NCI-H345 treated with DMSO at 0.1 percent for 48 hours (cell line): ENCODE results near the gene THEM4.
"Not testable (repeated sequence)": the region's sequence is repeated elsewhere in the genome, so short reads cannot be mapped to it uniquely, and the experiment has no call there.

Source experiments
- DNase-seq: peaks from one replicate; lab custom pipeline; 2025; ENCODE audit not compliant: unreplicated experiment; lab: John Stamatoyannopoulos, UW

The THEM4 gene

DNA sequence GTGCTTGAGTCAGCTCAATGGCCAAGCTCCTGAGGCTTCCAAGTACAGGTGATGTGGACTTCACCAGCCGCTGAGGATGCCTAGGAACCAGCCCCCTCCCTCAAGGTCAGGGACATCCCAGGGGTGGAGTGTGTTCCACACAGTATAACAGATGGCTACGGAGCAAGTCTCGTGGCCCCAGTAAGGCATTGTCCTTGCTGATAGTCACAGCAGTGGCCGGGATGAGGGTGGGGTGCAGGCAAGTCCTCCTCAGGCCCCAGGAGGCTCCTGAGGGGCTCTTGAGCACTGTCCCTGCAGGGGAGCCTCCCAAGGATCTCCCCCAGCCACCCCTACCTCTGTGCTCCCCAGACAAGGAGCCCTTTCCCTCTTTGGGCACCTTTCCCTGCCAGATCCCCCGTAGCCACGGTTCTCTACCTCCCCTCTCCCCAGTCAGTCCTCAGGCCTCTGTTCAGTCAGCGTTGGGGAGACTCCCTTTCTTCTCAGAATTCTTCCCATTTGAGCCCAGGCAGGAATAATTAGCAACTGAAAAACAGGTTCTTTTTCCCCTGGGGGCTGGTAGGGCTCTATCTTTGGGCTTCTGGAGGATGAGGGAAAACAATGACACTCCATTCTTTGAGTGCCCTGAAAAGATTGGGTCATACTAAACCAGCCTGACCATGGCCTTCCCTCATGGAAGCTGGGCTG lies 48.7 kb downstream of the THEM4 start:
- DNase-seq: no peak

DNA sequence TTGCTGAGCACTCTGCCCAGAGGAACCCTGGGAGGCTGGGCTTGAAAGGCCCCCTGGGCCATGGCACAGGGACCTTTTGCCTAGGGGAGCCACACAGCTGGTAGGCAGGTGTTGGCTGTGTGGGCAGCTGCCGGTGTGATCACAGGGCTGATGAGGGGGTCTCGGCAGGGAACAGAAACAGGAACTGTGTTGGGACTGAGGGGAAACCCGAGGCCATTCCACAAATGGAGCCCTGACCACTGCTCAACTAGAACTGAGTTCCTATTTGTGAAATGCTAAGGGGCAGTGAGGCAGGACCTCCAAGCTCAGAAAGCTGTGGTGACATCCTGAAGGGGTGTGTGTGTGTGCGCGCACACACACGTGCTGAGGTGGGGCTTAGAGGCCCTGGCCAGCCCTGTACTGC lies 49.4 kb downstream of the THEM4 start:
- DNase-seq: no peak

DNA sequence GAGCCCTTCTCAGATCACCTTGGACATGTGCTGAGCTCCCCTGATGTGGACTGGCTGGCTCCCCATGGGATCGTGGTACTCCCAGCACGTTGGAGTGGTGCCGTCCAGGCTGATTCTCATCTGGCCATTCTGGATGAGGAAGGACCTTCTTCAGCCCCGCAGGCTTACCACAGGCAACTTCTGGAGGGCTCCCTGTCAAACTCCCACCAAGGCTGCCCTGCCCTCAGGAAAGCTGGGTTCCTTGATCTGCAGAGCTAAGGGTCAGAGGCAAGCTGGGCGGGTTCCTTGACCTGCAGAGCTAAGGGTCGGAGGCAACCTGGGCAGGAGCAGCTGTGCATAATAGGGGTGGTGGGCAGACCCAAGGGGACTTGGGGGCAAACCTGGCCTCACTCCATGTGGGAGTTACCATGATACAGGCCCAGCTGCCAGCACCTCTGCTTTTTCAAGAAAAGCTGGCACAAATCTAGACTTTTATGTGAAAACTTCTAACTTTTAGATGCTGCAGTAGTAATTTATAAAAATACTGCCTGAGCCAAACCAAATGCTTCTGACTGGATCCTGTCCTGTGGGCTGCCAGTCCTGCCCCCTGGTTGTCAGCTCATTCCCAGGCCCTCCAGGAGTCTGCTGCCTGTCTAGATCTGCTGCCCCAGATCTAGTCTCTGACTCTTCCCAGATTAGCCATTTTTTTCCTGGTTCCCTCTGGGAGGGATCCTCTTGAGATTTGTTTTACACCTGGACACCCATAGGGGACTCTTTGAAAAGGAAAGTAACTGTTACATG lies 50.2 kb downstream of the THEM4 start:
- DNase-seq: no peak

DNA sequence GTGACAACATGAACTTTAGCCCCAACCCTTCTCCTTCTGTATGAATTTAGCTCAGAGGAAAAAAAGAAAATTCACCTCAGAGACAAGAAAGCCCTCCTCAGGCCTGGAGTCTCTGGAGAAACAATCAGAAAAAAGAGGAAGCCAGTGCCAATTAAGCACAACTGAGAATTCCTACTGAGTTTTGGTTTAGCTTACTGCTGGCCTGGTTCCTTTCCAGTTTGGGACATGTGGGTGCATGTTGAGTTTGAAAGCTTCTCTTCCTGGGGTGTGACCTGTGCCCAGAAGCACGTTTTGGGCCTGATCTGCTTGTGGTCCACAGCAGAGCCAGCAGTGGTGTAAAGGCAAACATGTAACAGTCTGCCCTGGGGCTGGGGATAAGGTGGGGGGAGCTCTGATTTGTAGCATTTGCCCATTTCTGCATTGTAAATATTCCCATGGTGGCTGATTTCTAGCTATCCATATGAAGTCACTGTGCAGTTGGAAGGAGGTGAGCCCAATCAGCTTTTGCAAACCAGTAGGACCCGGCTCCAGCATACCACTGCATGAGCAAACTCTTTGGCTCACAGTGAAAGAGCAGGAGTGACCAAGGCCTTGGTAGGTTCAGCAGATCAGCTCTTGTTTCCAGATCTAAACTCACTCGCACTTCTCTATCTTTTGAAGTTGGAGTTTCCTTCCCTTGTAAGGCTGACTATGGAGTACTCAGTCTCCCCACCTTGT lies 51.1 kb downstream of the THEM4 start:
- DNase-seq: no peak

DNA sequence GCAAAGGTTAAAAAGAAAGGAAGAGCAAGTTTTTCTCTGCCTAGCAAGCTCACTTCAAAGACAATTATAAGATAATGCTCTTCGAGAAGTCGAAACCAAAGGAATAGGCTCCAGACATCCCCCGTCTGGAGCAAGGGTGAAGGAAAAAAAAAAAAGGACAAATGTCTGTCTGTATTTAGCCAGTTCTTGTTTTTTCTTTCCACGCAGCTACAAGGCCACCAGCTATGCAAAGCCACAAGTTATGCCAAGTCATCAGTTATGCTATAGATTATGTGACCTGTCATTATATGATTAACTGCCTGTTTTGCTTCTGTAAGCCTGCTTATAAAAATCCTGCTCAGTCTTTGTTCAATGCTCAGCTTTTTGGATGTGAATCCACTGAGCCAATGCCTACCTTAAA lies 53.4 kb downstream of the THEM4 start:
- DNase-seq: no peak

DNA sequence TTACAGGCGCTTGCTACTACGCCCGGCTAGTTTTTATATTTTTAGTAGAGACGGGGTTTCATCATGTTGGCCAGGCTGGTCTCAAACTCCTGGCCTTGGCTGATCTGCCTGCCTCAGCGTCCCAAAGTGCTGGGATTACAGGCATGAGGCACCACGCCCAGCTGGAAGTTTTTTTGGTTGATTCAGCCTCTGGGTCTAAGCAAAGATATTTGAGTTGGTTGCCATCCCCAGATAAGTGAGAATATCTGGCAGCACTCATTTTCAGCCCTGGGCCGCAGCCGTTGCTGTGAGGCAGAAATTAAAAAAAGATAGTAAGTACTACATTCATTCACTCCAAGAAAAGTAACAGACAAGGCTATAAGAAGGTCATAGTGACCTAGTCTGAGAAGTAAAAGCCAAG lies 53.8 kb downstream of the THEM4 start:
- DNase-seq: not testable (repeated sequence)

DNA sequence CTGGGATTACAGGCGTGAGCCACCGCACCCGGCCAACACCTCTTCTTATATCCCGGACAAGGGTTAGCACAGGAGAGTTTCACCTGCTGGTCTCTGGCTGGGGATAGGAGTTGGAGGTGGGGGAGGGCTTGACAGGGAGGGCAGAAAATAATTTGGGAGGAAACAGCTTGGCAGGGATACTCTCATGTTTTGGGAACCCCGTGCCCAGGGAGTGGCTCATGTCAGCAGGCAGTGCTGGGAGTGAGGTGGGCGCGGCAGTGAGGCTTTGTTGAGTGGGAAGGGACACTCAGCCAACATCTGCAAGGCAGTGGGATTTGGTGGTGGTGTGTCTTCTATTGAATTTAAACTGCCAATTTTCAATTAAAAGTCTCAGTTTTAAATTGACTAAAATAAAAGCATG lies 54.7 kb downstream of the THEM4 start:
- DNase-seq: no peak

DNA sequence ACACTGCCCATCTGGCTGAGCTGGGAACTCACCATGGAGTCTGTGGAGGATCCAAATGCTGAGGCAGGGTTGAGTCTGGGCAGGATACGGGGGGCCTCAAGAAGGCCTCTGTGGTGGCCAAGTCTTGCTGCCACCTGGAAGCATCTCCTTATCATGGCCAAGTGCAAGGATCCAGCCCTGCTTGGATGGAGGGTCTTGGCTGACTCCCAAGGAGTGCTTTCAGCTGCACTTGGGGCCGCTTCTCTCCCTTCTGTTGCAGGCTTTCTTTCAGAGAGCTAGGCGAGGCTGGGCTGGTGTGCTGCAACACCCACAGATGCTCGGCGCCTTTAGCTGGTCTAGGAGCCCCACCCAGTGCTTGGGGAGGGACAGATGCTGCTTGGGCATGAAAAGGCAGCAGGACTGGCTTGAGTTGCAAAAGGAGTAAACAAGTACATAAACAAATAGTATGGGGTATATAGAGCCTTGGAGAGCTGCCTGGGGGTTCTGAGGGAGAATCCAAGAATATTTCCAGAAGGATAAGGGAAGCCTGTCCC lies 55.8 kb downstream of the THEM4 start, which contains the start of gene THEM5:
TSS of gene THEM5 (minus strand) at position 302 of the 533 bp plus-strand sequence. CDS start at position 155, 147 bp downstream.
- DNase-seq: no peak

DNA sequence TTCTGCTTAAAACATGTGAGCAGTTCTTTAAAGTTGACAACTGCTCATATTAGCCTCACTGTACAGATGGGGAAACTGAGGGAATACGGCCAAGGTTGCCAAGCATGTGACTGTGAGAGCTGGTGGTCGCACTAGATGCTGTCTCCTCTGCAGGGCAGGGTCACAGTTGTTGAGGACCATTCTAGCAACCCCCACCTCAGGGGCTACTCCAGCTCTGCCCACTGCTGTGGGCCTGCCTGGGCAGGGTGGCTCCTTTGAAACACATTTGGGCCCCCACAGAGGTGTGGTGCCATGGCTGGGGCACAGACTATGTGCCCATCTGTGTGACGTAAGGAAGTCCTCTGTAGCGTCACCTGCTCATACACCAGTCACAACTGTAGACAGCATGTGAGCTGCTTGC lies 56.6 kb downstream of the THEM4 start:
- no peak for DNase-seq

DNA sequence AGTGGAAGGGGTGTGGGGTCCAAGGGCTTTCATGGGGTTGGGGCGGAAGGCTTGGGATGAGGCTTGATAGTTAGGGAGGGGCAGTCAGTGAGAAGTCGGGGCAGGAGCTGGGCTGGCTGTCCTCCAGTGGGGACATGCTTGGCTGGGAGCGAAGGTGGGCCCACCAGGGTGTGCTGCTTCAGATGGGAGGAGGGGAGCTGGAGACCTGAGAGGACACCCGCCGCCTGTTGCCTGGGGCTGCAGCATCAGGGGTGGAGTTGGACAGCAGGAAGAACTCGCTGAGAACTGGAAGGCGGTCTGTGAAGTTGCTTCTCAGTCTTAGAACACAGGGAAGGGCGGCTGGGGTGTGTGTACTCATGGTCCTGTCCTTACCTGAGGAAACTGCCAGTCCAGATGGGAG lies 57.4 kb downstream of the THEM4 start:
- no peak for DNase-seq

DNA sequence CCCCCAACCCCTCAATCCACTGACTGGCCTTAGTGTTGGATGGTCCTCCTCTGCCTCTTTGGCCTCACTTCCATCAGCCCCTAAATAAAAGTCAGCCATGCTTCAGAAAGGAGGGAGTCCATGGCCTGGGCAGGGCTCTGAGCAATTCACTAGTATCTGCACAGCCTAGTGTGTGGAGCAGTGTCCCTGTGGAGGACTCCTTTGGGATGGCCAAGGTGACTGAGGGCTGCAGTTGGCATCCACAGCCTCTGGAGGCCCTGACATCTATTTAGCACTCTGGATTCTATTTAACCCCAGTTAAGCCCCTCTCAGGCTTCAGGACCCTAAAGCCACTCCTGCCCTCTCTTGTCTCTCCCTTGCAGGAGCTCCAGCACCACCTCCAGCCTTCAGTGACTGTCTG lies 59.4 kb downstream of the THEM4 start:
- DNase-seq: no peak

DNA sequence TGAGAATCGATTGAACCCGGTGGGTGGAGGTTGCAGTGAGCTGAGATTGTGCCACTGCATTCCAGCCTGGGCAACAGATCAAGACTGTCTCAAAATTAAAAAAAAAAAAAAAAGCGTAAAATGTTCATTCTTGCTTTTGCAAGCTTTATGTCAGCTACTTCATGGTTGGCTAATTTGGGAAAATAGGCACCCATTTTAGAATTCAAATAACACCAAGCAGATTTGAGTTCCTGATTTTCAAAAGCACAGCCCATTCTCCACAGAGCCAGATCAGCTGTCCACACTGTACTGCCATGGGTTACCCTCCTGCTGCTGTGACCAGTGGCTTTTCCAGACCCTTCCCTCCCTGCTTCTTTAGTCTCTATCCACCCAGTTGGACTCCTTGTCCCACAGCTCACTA lies 60.2 kb downstream of the THEM4 start:
- no peak for DNase-seq

DNA sequence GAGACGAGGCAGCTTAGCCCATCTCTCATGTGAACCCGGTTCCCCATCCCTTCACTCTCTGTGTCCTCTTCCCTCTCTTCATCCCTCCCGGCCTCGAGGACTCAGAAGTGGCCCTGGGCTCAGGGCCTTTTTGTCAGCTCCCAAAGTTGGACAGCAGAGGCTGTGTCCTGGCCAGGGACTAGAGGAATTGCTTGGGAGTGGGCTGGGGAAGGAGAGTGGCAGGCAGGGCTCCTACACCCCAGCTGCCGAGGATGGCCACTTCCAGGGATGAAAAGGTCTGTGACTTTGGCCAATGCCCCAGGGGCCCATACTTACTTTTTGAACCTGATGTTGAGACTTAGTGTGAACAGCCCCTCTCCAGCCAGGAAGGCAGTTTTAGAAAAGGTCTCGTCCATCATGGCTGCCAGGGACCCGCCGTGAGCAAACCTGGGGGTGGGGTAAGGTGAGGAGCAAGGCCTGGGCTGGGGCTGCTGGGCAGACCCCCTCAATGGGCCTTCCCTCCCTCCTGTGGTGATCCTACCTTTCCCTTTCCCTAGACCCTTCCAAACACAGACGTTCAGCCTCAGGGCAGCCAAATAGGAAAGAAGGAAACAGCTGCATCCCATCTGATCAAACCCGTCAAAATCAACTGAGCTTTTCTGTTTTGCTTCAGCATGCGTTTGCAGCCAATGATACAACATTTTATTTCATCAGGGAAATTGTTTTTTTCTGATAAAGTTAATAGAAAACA lies 61.3 kb downstream of the THEM4 start:
- DNase-seq: no peak

DNA sequence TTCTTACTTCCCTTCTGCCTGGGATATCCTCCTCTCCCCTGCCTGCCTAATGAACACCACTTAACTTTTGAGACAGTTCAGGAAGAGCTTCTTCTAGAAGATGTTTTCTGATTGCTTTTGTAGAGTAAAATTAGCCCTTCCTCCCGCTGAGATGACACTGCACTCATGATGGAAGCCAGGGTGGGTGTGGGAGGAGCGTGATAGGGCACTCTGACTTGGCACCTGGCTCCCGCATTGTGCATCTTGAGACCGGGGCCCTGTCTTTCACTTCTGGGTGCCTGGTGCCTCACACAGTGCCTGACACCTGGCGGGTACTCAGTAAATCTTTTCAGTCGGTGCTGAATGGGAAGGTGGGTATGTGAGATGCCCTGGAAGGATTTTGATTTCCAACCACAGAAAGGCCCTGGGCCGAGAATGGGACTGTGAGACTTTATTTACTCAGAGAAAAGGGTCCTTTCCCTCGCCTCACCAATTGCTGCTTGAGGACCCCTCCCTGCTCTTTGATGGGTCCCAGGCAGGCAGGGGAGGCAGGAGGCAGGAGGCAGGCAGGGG lies 62.5 kb downstream of the THEM4 start:
- DNase-seq: no peak

DNA sequence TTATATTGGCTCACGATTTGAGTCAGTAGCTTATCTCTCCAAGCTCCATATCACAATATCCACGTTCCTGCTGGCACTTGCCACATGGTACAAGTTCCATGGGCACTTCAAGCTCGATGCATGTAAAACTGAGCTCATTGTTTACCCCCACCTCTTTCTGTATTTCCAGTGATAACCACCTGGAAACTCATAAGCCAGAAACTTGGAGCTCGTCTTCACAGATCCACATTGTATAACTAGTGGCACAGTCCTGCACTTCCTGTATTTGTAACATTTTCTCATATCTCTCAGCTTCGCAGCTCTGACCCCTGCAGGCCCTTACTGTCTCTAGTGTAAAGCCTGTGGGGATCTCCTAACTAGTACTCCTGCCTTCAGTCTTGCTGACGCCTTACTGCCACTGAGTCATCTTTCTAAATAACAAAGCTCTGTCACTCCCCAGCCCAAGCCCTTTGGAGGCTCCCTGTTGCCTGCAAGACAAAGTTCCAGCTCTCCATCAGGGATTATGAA lies 63.2 kb downstream of the THEM4 start:
- DNase-seq: no peak

DNA sequence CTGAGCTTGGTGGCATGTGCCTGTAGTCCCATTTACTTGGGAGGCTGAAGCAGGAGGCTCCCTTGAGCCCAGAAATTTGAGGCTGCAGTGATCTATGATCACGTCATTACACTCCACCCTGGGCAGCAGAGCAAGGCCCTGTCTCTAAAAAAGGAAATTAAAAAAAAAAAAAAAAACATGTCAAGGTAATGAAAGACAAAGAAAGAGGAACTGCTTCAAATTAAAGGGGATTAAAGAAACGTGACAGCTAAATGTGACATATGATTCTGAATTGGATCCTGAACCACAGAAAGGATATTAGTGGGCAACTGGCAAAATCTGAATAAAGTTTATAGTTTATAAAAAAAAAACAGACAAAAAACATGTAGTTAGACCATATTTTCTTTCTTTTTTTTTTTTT lies 65.9 kb downstream of the THEM4 start:
- DNase-seq: no peak

DNA sequence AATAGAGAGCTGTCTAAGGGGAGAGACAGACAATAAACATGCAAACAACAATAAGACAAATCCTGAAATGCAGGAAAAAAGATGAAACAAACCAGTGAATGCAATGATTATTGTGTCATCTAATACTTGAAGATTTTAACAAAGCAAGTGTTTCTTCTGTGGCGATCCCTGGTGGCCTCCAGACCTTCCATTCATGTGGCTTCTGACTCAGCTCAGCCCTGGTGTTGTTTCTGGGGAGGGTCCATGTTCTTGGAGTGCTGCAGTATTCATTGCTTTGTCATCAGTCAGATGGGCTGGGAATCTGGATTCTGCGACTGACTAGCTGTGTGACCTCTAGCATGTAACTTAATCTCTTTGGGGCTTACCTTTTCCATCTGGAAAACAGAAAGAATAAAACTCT lies 68.2 kb downstream of the THEM4 start:
- no peak for DNase-seq

DNA sequence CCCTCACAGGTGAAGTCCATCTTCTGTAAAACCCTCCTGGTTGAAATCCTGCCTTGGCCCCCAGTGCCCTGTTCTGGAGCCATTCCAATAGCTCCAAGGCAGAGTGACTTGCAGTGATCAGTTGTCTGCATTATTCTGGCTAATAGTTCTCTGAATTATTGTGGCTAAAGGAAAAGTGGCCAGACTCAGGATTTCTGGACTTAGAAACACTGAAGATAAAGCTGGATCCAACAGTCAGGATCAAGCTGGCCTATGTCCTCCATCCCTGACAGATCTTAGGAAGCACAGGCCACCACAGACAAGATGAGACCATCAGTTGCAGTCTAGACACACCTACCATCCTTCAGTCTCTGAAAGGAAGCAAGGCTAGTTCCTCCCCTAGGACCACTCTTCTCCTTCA lies 68.9 kb downstream of the THEM4 start:
- DNase-seq: no peak

DNA sequence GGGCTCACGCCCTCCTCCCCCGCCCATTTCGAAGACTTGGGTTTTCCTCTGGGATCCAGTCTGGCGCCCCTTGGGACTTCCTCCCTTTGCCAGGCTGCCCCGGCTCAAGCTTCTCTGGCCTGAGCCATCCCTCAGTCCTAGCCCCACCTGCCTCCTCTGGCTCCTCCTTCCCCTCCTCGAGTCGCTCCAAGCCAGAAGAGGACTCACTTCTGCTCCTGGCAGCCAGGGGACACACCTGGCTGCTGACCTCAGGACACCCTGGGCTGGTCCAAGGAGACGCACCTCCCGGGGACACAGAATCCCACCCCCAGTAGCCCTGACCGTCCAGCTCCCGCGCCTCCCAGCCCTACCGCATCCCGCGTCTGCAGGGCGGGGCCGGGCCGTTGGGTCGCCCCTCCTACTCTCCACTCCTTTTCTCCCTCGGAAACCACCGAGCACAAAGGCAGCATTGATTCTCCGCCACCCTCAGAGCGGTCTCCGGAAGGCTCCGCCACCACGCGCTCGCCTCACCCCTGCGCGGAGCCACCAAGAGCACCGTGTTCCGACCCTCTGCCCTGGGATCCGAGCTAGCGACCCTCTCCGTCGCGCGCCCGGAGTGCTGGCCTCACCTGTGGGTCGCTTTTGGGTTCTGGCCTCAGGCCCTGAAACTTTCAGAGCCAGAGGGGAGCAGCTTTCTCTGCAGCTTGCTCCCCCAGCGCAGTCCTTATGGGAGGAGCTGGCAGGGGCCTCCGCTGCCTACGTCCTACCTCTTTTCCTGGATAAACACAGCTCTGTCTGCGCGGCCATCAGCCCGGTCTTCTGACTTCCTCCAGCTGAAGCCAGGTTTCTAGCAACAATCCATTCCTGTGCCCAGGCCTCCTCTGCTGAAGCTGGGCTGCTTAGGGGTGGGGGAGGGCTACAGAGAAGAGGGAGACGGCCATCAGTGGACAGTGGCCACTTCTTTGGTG lies 69.6 kb downstream of the THEM4 start, which contains the start of gene C2CD4D:
TSS of gene C2CD4D (minus strand) at position 364 of the 947 bp plus-strand sequence. CDS start 831 bp downstream, outside the sequence.
- DNase-seq: no peak
